Fibroblast of peridontal ligament (primary cell): ENCODE results near the gene HIVEP3.

Experiments used
- DNase-seq: peaks from one replicate; pipeline ENCODE4 v3.0.0-alpha.2; 2010; ENCODE audit errors: extremely low read depth

Gene HIVEP3

DNA sequence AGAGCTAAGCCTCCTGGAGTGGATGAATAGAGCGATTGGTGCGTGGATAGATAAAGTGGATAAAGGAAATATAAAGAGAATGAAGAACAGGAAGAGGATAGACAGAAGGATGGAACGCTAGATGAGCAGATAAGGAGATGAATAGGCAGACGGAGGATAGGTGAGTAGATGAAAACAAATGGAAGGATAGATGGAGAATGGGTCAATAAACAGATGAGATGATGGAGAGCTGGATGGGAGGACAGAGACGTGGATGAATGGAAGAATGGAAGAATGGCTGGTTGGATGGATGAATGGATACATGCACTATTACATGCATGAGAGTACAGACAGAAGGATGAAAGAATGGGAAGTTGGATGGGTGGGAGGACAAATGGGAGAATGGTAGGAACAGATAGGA, 399.1 kb downstream of the HIVEP3 start:
- DNase-seq: no peak

GRCh38 chr1:41518471-41518870, 400.3 kb downstream of the HIVEP3 start:
- DNase-seq: no peak

GRCh38 chr1:41517062-41517438, 401.7 kb downstream of the HIVEP3 start:
- no peak for DNase-seq

DNA sequence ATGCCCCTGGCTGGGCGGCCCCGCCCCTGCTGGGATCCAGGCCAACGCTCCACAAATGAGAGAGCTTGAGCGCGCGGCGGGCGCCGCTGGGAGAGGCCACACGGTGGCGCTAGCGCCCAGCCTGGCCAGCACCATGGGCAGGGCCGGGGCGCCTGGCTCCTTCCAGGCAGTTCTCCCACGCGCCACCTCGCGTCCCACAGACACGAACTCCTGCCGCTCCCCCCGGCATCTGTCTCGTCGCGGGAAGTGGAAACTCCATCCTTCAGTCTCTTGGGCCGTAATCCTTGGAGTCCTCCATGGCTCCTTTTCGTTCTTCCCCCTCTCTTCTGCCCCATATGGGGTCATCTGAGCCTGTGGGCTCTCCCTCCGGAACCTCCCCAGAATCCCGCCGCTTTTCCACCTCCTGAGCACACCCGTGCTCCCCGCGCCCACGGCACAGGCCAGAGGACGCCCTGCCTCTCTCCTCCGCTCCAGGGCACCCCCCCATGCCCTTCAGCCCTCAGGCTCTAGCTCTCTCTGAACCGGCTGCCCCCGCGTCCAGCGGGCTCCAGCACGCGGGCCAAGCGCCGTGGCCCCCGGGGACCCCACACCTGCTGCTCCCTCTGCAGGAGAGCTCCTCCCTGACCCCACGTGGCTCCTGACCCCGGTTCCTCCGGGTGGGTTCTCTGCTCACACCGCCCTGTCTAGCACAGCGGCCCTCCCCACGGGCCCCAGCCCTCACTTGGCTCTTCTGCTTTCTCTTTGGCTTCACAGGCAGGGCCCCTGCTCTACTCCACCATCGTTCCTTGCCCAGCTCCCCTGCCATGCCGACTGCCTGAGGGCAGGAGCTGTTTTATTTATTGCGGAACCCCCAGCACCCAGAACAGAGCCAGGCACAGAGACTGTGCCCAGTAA, 402.3 kb downstream of the HIVEP3 start:
- DNase-seq: peak; percentile 86

DNA sequence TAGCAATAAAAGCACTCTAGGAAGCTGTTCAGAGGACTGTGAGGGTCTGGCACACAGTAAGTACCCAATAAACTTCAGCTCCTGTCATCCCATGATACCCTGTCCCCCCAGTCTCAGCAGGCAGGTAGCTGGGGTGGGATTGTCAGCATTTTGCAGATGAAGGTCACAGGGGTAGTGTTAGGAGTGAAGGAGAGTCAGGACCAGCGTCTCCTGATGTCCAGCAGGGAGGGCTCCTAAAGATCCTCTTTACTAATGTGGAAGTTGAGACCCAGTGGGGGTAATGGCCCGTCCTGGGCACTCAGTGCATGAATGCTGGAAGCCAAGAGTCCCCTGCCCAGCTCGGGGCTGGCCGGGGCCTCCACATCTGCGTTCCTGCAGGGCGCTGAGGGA, 402.9 kb downstream of the HIVEP3 start:
- no peak for DNase-seq

GRCh38 chr1:41515131-41515678, 403.5 kb downstream of the HIVEP3 start:
- DNase-seq: no peak

DNA sequence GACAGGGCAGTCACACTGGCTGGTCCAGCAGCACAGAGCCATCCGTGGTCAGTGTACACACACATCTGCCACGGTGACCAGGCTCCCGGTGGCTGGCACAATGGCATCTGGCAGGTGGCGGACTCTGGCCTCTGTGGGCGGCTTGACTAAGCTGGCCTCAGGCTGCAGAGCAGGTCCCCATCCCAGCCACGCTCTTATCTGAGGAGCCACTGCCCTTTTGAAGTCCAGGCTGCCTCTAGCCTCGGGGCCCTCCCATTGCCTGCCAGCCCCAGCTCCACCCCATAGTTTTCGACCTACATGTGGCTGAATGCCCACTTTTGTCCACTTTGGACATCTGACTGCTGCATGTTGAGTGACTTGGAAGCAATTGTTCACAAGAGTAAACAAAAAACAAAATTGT, 404.3 kb downstream of the HIVEP3 start:
- no peak for DNase-seq

DNA sequence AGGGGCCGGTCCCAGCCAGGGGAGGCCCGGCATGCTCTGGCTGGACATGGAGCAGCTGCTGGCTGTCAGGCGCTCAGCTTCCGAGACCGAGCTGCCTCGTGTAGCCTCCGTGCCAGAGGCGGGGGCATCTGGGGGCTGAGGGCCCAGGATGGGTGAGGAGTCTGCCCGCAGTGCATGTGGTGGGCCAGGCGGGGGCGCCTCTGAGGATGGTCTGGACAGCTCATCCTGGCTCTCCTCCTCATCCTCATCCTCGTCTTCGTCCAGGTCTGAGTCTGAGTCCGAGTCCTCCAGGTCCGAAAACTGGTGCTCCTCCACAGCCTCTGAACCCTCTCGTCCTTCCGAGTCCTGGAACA, 405.4 kb downstream of the HIVEP3 start:
- no peak for DNase-seq

GRCh38 chr1:41512701-41513382, 405.9 kb downstream of the HIVEP3 start:
- DNase-seq: no peak

DNA sequence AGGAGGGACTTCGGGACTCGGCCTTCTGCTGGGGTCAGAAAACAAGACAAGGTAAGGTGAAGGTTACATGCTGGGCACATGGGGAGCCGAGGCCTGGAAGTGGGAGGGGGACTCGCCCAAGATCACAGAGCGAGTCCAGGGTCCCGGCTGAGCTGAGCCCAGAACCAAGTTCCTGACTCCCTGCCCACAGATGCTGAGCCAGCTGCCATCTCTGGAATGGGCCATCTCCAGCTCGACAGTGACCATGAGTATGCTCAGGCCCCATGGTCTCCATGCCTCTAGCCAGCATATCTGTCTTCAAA, 407.5 kb downstream of the HIVEP3 start:
- DNase-seq: no peak

DNA sequence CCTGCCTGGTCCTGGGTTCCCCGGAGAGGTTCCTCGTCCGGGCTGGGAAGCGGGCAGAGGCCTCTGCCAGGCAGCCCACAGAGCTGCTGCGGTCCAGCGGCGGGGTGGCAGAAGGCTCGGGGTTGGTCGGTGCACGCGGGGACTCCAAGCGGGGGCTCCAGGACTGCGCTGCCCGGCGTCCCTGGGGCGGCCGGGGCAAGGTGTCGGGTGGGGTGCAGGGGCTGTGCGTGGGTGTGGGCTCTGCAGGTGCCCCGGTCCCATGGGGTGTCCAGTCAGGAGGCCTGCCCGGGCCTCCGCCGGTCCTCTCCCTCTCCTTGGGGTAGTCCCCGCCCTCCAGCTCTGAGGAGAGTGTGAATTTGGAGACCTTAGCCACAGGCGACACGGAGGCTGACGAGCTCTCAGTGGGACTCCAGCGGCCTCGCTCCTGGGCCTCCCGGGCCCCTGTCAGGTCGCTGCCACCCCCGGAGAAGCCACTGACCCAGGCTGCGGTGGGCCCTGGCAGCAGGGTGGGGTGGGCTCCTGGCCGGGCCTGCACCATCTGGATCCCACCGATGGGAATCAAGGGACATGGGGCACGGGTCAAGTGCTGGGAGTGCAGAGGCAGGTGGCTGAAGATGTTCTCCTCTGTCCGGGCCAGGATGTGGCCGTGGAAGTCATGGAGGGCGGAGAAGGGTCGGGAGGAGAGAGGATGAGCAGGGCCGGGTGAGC, 408.0 kb downstream of the HIVEP3 start:
- DNase-seq: no peak

DNA sequence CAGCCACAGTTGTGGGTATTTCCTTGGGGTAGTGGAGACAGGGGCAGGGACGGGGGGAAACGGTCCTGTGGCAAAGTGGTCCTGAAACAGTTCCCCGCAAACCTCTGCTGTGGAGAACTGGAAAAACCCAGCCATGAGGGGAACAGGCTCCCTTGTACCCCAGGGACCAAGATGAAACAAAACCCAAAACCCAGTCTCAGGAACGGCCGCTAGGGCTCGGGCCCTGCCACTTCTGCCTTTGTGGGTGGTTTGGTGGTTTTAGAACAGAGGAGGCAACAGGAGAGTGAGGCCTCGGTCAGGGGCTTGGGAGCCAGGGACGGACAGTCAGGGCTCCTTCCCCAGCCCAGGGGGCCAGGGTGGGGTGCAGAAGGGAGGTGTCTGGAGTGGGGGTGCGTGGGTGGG, 409.5 kb downstream of the HIVEP3 start:
- no peak for DNase-seq

- no peak for DNase-seq
Measured at GRCh38 chr1:41508290-41508689, 410.4 kb downstream of the HIVEP3 start.

DNA sequence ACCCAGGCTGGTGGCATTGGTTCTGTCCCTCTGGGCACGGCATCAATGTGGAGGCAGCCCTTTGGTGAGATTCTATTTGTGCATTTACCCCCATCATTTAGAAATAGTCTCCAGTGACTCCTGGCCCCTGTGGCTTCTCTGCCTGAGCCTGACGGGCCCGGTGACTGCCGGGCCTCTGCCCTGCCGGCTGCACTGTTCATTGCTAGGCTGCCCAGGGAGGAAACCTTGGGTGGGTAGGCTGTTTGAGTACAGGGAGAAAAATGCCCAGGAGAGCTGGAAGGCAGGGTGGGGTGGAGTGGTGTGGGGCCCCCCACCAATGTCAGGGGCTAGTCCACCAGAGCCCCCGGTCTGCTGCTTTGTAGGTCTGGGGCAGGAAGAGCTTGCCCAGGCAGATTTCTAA, 410.9 kb downstream of the HIVEP3 start:
- DNase-seq: no peak

GRCh38 chr1:41507110-41507720, 411.5 kb downstream of the HIVEP3 start:
- no peak for DNase-seq

- DNase-seq: peak; percentile 49
Measured at GRCh38 chr1:41504114-41505035, 414.3 kb downstream of the HIVEP3 start.

DNA sequence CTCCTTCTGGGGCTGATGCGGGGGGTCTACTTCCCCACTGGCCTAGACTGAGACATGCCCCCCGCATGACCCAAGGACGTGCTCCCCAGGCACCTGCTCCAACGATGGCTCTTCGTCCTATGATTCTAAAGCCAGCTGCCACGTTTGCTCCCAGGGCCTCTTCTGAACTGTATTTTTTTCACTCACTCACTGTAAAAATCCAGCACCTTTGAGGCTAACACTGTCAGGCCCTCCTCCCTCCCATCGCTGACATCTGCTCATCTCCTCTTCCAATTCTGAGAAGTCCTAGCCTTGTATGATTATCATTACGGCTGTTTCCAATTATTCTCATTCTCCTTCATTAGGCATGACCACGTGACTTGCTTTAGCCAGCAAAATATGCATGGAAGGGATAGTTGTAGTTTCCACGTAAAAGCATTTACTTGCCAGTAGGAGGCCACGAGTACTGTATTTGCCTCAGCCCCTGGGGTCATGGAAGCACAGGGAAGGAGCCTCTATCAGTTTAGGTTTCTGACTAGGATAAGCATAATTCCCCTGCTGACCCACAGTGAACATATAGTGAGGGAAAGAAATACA, 415.1 kb downstream of the HIVEP3 start:
- DNase-seq: peak; percentile 60

DNA sequence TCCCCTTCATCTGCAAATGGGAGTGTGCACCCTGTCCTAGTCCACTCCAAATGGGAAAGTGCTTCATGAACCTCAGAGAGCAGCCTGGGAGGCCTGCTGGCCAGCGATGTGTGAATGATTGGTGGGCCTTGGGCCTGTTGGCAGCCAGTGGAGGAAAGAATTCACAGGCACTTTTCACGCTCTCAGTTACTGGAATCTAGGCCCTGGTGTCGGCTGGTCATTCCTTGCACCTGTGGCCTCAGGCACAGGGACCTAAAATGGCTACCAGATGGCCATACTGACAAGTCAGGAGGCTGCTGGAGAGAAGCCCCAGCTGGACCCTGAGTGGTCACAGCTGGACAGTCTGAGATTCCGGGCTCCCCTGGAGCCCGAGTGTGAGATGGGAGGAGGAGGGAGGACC, 415.8 kb downstream of the HIVEP3 start:
- no peak for DNase-seq

- no peak for DNase-seq
Measured at GRCh38 chr1:41501581-41501980, 417.1 kb downstream of the HIVEP3 start.

DNA sequence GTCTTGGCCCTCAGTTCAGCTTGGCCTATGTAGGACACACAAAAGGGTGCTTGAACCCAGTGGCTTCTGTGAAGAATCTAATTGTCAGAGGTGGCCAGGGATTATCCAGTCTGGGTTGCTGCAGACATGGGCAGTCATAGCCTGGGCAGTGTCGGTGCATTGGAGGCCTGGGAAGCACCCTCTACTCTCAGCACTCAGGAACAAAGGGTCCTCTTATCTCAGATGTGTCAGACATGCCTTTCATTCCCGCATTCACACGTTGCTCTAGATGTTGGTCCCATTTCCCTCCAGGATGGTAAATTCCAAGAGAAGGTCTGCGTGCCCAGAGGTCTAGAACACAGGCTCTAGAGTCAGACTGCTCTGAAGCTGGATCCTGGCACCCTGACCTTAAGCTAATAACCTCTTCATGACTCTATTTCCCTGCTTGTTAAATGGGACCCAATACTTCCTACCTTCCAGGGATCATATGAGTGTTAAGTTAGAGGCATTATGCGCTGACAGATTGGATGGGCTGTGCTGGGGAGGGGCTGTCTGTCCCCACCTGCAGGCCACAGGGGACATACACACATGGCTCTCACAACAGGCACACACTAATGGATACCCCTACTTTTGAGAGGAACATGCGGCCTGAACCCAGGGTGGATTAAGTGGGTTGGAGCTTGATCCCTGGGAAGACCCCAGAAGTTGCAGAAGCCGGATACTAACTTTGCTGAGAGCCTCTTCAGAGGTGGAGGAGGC, 417.8 kb downstream of the HIVEP3 start:
- no peak for DNase-seq
